PC-9 (cell line): ENCODE measurements around the gene CHPF2.

ENCODE experiments used
- EZH2 ChIP-seq: fragments of 200-600 bp; sonication (generic); IDR thresholded peaks from 2 replicates; pipeline ENCODE4 v1.8.0; 2017; ENCODE audit warnings: antibody characterized with exemption, low read depth
- TF ChIP-seq, protein P1 (sequence below): fragments of 200-600 bp; sonication (generic); conservative IDR thresholded peaks from 2 replicates; pipeline ENCODE4 v1.6.1; 2017; ENCODE audit warnings: mixed run types, antibody characterized with exemption, mild to moderate bottlenecking, moderate library complexity

DNA sequence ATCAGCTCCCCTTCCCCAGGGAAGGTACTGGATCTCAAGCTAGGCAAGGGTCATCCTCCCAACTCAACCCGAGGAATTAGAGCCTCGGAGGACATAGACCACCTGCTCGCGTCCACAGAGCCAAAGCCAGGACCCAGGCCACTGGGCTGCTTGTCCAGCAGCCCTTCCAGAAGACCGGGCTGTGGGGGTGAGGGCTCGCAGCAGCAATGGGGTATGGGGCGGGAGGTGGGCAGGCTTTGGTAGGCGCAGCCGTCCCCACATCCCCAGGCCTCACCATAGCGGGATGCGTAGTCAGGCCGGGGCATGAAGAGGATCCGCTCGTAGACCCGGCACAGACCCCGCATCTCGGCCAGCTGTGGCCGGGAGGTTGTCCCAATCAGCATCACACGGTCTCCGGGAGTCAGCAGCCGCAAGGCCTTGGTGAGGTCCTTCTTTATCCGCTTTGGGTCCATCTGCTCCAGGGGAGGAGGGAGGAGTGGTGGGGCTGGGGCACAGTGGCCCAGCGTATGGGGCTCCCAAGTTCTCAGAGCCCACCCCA, 40.2 kb upstream of the CHPF2 start:
- TF ChIP-seq, protein P1, sequence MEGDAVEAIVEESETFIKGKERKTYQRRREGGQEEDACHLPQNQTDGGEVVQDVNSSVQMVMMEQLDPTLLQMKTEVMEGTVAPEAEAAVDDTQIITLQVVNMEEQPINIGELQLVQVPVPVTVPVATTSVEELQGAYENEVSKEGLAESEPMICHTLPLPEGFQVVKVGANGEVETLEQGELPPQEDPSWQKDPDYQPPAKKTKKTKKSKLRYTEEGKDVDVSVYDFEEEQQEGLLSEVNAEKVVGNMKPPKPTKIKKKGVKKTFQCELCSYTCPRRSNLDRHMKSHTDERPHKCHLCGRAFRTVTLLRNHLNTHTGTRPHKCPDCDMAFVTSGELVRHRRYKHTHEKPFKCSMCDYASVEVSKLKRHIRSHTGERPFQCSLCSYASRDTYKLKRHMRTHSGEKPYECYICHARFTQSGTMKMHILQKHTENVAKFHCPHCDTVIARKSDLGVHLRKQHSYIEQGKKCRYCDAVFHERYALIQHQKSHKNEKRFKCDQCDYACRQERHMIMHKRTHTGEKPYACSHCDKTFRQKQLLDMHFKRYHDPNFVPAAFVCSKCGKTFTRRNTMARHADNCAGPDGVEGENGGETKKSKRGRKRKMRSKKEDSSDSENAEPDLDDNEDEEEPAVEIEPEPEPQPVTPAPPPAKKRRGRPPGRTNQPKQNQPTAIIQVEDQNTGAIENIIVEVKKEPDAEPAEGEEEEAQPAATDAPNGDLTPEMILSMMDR = no peak
- no peak for TF ChIP-seq EZH2
